K562 (cell line): ENCODE data around the gene PRKG1.
"Not testable (repeated sequence)": the region's sequence is repeated elsewhere in the genome, so short reads cannot be mapped to it uniquely, and the experiment has no call there.

Experiments used
- CBFA2T3 ChIP-seq: fragments of 450-650 bp; IDR thresholded peaks from 2 replicates; pipeline ENCODE4 v1.6.1; 2017
- CHD4 ChIP-seq: fragments of 200-600 bp; sonication (generic); IDR thresholded peaks from 3 replicates; pipeline ENCODE4 v1.6.1; 2012; ENCODE audit warnings: low read depth, mild to moderate bottlenecking, mixed read lengths, low read length, inconsistent platforms; ENCODE audit not compliant: insufficient read depth, insufficient replicate concordance, poor library complexity, severe bottlenecking
- CREB1 ChIP-seq, 2 experiments: sonication (generic) in 1 of 2; formaldehyde crosslinking in 1 of 2; IDR thresholded peaks; 2 replicates each; pipeline versions ENCODE4 v1.6.1 to v1.8.0; 2012 to 2022; ENCODE audit warnings: inconsistent platforms in 1 of 2, mild to moderate bottlenecking in 1 of 2, missing genetic modification reagents in 1 of 2, moderate library complexity in 1 of 2
- CTCF ChIP-seq, 3 experiments: IDR thresholded peaks in 2 of 3; conservative IDR thresholded peaks in 1 of 3; 2 replicates each; pipeline ENCODE4 v1.5.1; 2011 to 2012; ENCODE audit warnings: low read length in 3 of 3, mild to moderate bottlenecking in 3 of 3, control low read depth in 2 of 3, improper control_type of control experiment in 1 of 3, inconsistent platforms in 1 of 3, low read depth in 1 of 3, mixed read lengths in 1 of 3, moderate library complexity in 1 of 3; ENCODE audit not compliant: insufficient read depth in 2 of 3
- DPF2 ChIP-seq: fragments of 450-650 bp; IDR thresholded peaks from 2 replicates; pipeline ENCODE4 v1.6.1; 2016
- EGR1 ChIP-seq: fragments of 450-650 bp; conservative IDR thresholded peaks from 2 replicates; pipeline ENCODE4 v1.6.1; 2017; ENCODE audit warnings: mild to moderate bottlenecking
- MYC ChIP-seq, 2 experiments: fragments of 250-450 bp in 1 of 2; sonication (Bioruptor Pico) in 1 of 2; IDR thresholded peaks; 2 replicates each; pipeline versions ENCODE4 v1.5.1 to v1.6.1; 2012 to 2021; ENCODE audit warnings: low read depth in 2 of 2, borderline replicate concordance in 1 of 2, improper control_type of control experiment in 1 of 2, low read length in 1 of 2, mild to moderate bottlenecking in 1 of 2, moderate library complexity in 1 of 2
- NELFE ChIP-seq: IDR thresholded peaks from 2 replicates; pipeline ENCODE4 v1.6.1; 2011; ENCODE audit warnings: mild to moderate bottlenecking; ENCODE audit not compliant: insufficient read depth, insufficient read length
- PATZ1 ChIP-seq: fragments of 250-450 bp; sonication (Bioruptor Pico); IDR thresholded peaks from 2 replicates; pipeline ENCODE4 v1.5.0; 2020; ENCODE audit warnings: mild to moderate bottlenecking, borderline replicate concordance
- SREBF2 ChIP-seq: sonication (generic); formaldehyde crosslinking; IDR thresholded peaks from 2 replicates; pipeline ENCODE4 v1.4.0; 2020; ENCODE audit warnings: mild to moderate bottlenecking, missing genetic modification reagents
- STAT5A ChIP-seq: IDR thresholded peaks from 2 replicates; pipeline ENCODE4 v1.6.1; 2012; ENCODE audit warnings: low read length, inconsistent platforms, borderline replicate concordance
- THAP7 ChIP-seq: fragments of 250-450 bp; sonication (Bioruptor Pico); IDR thresholded peaks from 2 replicates; pipeline ENCODE4 v1.5.0; 2021

GRCh38 chr10:51341745-51342144 lies 267.5 kb downstream of the PRKG1 start:
- not testable (repeated sequence) for TF ChIP-seq CTCF (IDR thresholded peaks at IDR 0.05 in 2 of 3, conservative IDR thresholded peaks at IDR 0.05 in 1 of 3; ENCODE audit: insufficient read depth in 2 of 3, low read depth in 1 of 3, low read length in 3 of 3); THAP7; DPF2; PATZ1 (CRISPR knock-in tag); STAT5A; SREBF2 (CRISPR knock-in tag); CBFA2T3; CREB1 (IDR thresholded peaks at IDR 0.05); CREB1 (CRISPR knock-in tag; IDR thresholded peaks at IDR 0.05); NELFE; MYC (IDR thresholded peaks at IDR 0.05; ENCODE audit: low read depth, low read length); MYC (CRISPR knock-in tag; IDR thresholded peaks at IDR 0.05; ENCODE audit: borderline replicate concordance, low read depth); EGR1; CHD4
